GM18502 (cell line): ENCODE measurements around the gene ACYP2.

Experiments used
- ATAC-seq: cut with Tn5 transposase; IDR thresholded peaks from one replicate; pipeline ENCODE4 v1.9.1; 2021; ENCODE audit warnings: mild to moderate bottlenecking; ENCODE audit not compliant: unreplicated experiment, poor library complexity

ACYP2 gene

DNA sequence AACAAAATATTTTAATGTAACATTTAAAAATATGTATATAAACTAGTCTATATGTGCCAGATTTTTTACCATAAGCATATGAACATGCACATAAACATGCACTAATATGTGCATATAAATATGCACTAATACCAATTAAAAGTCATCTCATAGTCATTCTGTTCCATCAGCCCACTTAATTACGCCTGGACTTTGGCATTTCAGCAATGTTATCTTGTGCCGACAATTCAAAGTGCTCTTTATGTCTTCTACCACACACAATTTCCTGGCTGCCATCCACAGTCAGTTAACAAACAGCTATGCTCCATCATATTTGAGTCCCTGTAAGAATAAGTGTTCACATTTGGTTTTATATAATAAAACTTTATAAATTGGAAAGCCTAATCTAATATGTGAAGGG lies 233.2 kb downstream of the ACYP2 start:
- ATAC-seq = no peak

GRCh38 chr2:54350426-54350825 lies 235.0 kb downstream of the ACYP2 start:
- ATAC-seq = no peak

GRCh38 chr2:54353216-54353615 lies 237.8 kb downstream of the ACYP2 start:
- no peak for ATAC-seq
